Gastrocnemius medialis (tissue), 4 donors: Measurements from ENCODE around the gene SPPL3. TPM values are rescaled to one million over a fixed set of nuclear protein-coding genes. Genes with fewer than 3 reads are reported as not detected.

ENCODE experiments used
- ATAC-seq, 2 donors: fragments of 150-250 bp; one replicate each; pipeline ENCODE4 v1.9.1; 2016
- DNase-seq, 2 donors: peaks; one replicate each; pipeline ENCODE4 v3.0.0-alpha.2; 2019
- H3K27ac ChIP-seq, 4 donors: fragments of 200-600 bp; sonication (generic); 1 replicate in 1 of 4; 2 replicates in 3 of 4; pipeline ENCODE4 v1.5.1; 2016 to 2018; ENCODE audit warnings: mild to moderate bottlenecking in 2 of 4, moderate library complexity in 1 of 4
- H3K27me3 ChIP-seq, 3 donors: fragments of 200-600 bp; sonication (generic) in 2 of 3; 1 replicate in 1 of 3; 2 replicates in 2 of 3; pipeline versions ENCODE4 v1.5.1 to v1.6.0; 2016 to 2019; ENCODE audit warnings: mild to moderate bottlenecking in 1 of 3, moderate library complexity in 1 of 3
- H3K36me3 ChIP-seq, 2 donors: fragments of 200-600 bp; sonication (generic) in 1 of 2; one replicate each; pipeline ENCODE4 v1.5.1; 2017 to 2018
- H3K4me1 ChIP-seq, 2 donors: fragments of 200-600 bp; sonication (generic) in 1 of 2; one replicate each; pipeline ENCODE4 v1.5.1; 2016 to 2017; ENCODE audit warnings: mild to moderate bottlenecking in 2 of 2
- H3K4me3 ChIP-seq, 4 donors: fragments of 200-600 bp; sonication (generic) in 3 of 4; 1 replicate in 1 of 4; 2 replicates in 3 of 4; pipeline ENCODE4 v1.5.1; 2016 to 2019; ENCODE audit warnings: mild to moderate bottlenecking in 2 of 4
- H3K9me3 ChIP-seq, 3 donors: fragments of 200-600 bp; sonication (generic) in 2 of 3; 1 replicate in 1 of 3; 2 replicates in 2 of 3; pipeline ENCODE4 v1.5.1; 2016 to 2019
- CTCF ChIP-seq, 5 experiments: fragments of 450-650 bp in 3 of 5; fragments of 200-600 bp in 2 of 5; sonication (generic) in 2 of 5; IDR thresholded peaks in 4 of 5; conservative IDR thresholded peaks in 1 of 5; 1 replicate in 4 of 5; 2 replicates in 1 of 5; pipeline ENCODE4 v1.5.1; 2016 to 2019; ENCODE audit warnings: antibody characterized with exemption in 5 of 5, mild to moderate bottlenecking in 3 of 5, moderate library complexity in 3 of 5
- POLR2A ChIP-seq, 2 donors: fragments of 450-650 bp; IDR thresholded peaks; one replicate each; pipeline ENCODE4 v1.6.1; 2017; ENCODE audit warnings: antibody characterized with exemption in 2 of 2, mild to moderate bottlenecking in 2 of 2, moderate library complexity in 2 of 2
- in situ Hi-C, 4 donors: fragments of 200-750 bp; cut with MboI; loops; one replicate each; pipeline versions ENCODE4 v1.15.0 to v1.8.0; 2017; ENCODE audit warnings: low sequenced_read_pairs in 4 of 4
- intact Hi-C: fragments of 100-400 bp; cut with DNase I; formaldehyde crosslinking; loops from one replicate; pipeline ENCODE4 v1.15.1; 2023; ENCODE audit warnings: low total_unique reads
- total RNA-seq, 4 donors: library from RNA; depleted of rRNA; stranded (reverse); fragments of >200 nt; gene quantifications; one replicate each; pipeline versions ENCODE4 v1.1.0 to v1.2.3, GENCODE V29; 2016

The SPPL3 gene
- total RNA-seq, 4 donors from 2014 or later, result 10.1 to 21.3 (median 10.6) TPM

GRCh38 chr12:120784804-120785203 is 119.4 kb downstream of the SPPL3 start:
- Histone ChIP-seq H3K4me1 (peaks cover 0 to 16% of the 10 kb centered on the region in 2 donors), H3K27ac (peak overlapping the region in 3 of 4 donors; percentile 77 to 81 (median 79)), H3K27me3 (no peaks in the 10 kb centered on the region), H3K9me3 (no peaks in the 10 kb centered on the region), H3K4me3 (no peak overlapping the region), H3K36me3 (no peaks in the 10 kb centered on the region)
- no peak for TF ChIP-seq CTCF (IDR thresholded peaks at IDR 0.05 in 4 of 5, conservative IDR thresholded peaks at IDR 0.05 in 1 of 5)
- TF ChIP-seq POLR2A (IDR thresholded peaks at IDR 0.05), result no peak
- in situ Hi-C loops, result no loop called here
- no peak for DNase-seq
- intact Hi-C loops, result no loop called here
- no peak for ATAC-seq

- peaks cover 0 to 16% of the 10 kb centered on the region in 2 donors for H3K4me1 ChIP-seq
- no peaks in the 10 kb centered on the region for H3K27me3 ChIP-seq
- peak overlapping the region; percentile 60 to 81 (median 78) for H3K27ac ChIP-seq
- ATAC-seq, result peak; percentile 90 to 93
- H3K36me3 ChIP-seq, result no peaks in the 10 kb centered on the region
- in situ Hi-C loops (no loop called here), intact Hi-C loops (no loop called here)
- no peaks in the 10 kb centered on the region for H3K9me3 ChIP-seq
- no peak for DNase-seq
- TF ChIP-seq CTCF (IDR thresholded peaks at IDR 0.05 in 4 of 5, conservative IDR thresholded peaks at IDR 0.05 in 1 of 5) (no peak), POLR2A (IDR thresholded peaks at IDR 0.05) (no peak)
- peak overlapping the region in 1 of 4 donors; percentile 10 for H3K4me3 ChIP-seq
Observed at GRCh38 chr12:120783197-120783596, 121.0 kb downstream of the SPPL3 start.

GRCh38 chr12:120775862-120776552 is 128.2 kb downstream of the SPPL3 start:
- Histone ChIP-seq H3K36me3 (no peaks in the 10 kb centered on the region), H3K27ac (peak overlapping the region in 3 of 4 donors; percentile 30 to 64 (median 47)), H3K4me1 (peaks cover 8 to 25% of the 10 kb centered on the region in 2 donors), H3K4me3 (no peak overlapping the region), H3K27me3 (no peaks in the 10 kb centered on the region), H3K9me3 (no peaks in the 10 kb centered on the region)
- in situ Hi-C loops, result no loop called here
- TF ChIP-seq POLR2A (IDR thresholded peaks at IDR 0.05) (no peak), CTCF (IDR thresholded peaks at IDR 0.05 in 4 of 5, conservative IDR thresholded peaks at IDR 0.05 in 1 of 5) (peak in 1 of 5 experiments; percentile 27)
- ATAC-seq (peak in 1 of 2 donors; percentile 55), DNase-seq (no peak)
- intact Hi-C loops, result no loop called here

GRCh38 chr12:120774169-120774916 is 129.8 kb downstream of the SPPL3 start:
- in situ Hi-C loops, result no loop called here
- DNase-seq, result no peak
- Histone ChIP-seq H3K4me3 (no peak overlapping the region), H3K27me3 (no peaks in the 10 kb centered on the region), H3K36me3 (no peaks in the 10 kb centered on the region), H3K9me3 (no peaks in the 10 kb centered on the region), H3K27ac (peak overlapping the region; percentile 47 to 64 (median 56)), H3K4me1 (peaks cover 8 to 25% of the 10 kb centered on the region in 2 donors)
- TF ChIP-seq POLR2A (IDR thresholded peaks at IDR 0.05) (no peak), CTCF (IDR thresholded peaks at IDR 0.05 in 4 of 5, conservative IDR thresholded peaks at IDR 0.05 in 1 of 5) (no peak)
- intact Hi-C loops, result no loop called here
- peak; percentile 88 to 89 for ATAC-seq
